Mesendoderm (in vitro differentiated cells): ENCODE measurements around the gene ASB1.

Experiments
- DNase-seq: peaks from one replicate; pipeline ENCODE4 v3.0.0; 2013
- H2AK5ac ChIP-seq: 2 replicates; pipeline ENCODE4 v1.6.1; 2013; ENCODE audit warnings: low read length, inconsistent platforms
- H2BK120ac ChIP-seq: 2 replicates; pipeline ENCODE4 v1.6.1; 2013; ENCODE audit warnings: low read depth, mild to moderate bottlenecking, low read length, moderate library complexity, mixed read lengths
- H2BK15ac ChIP-seq: replicated peaks from 2 replicates; pipeline ENCODE4 v1.6.1; 2013; ENCODE audit warnings: low read depth, mild to moderate bottlenecking, moderate library complexity
- H2BK5ac ChIP-seq: 2 replicates; pipeline ENCODE4 v1.6.1; 2013; ENCODE audit warnings: low read length, inconsistent platforms
- H3K18ac ChIP-seq: 2 replicates; pipeline ENCODE4 v1.6.1; 2013; ENCODE audit warnings: mild to moderate bottlenecking, low read length, mixed read lengths
- H3K23ac ChIP-seq: one replicate; pipeline ENCODE4 v1.6.1; 2013; ENCODE audit warnings: low read length
- H3K27ac ChIP-seq: 2 replicates; pipeline ENCODE4 v1.5.1; 2013; ENCODE audit warnings: low read depth, mild to moderate bottlenecking, inconsistent platforms, low read length, moderate library complexity
- H3K27me3 ChIP-seq: 2 replicates; pipeline ENCODE4 v1.6.1; 2013; ENCODE audit warnings: low read length, control low read depth, mild to moderate bottlenecking, inconsistent platforms; ENCODE audit not compliant: insufficient read depth, poor library complexity
- H3K36me3 ChIP-seq: 2 replicates; pipeline ENCODE4 v1.6.1; 2013; ENCODE audit warnings: low read length, inconsistent platforms; ENCODE audit not compliant: control insufficient read depth, insufficient read depth
- H3K4ac ChIP-seq: one replicate; pipeline ENCODE4 v1.6.1; 2013; ENCODE audit warnings: low read depth, mild to moderate bottlenecking, low read length, moderate library complexity
- H3K4me1 ChIP-seq: 2 replicates; pipeline ENCODE4 v1.6.1; 2013; ENCODE audit warnings: low read depth, low read length, inconsistent platforms; ENCODE audit not compliant: control insufficient read depth
- H3K4me2 ChIP-seq: 2 replicates; pipeline ENCODE4 v1.6.1; 2013; ENCODE audit warnings: low read length
- H3K4me3 ChIP-seq: 2 replicates; pipeline ENCODE4 v1.5.1; 2013; ENCODE audit warnings: mild to moderate bottlenecking, low read length
- H3K56ac ChIP-seq: one replicate; pipeline ENCODE4 v1.6.1; 2013; ENCODE audit warnings: low read length
- H3K79me1 ChIP-seq: 2 replicates; pipeline ENCODE4 v1.6.1; 2013; ENCODE audit warnings: low read length, inconsistent platforms
- H3K79me2 ChIP-seq: 2 replicates; pipeline ENCODE4 v1.6.1; 2013; ENCODE audit warnings: mild to moderate bottlenecking, low read length; ENCODE audit not compliant: control insufficient read depth, insufficient read depth
- H3K9ac ChIP-seq: 2 replicates; pipeline ENCODE4 v1.6.1; 2013; ENCODE audit warnings: low read length, inconsistent platforms
- H4K5ac ChIP-seq: one replicate; pipeline ENCODE4 v1.6.1; 2013; ENCODE audit warnings: low read length
- H4K8ac ChIP-seq: one replicate; pipeline ENCODE4 v1.6.1; 2013; ENCODE audit warnings: low read depth, mild to moderate bottlenecking, control low read depth, low read length, moderate library complexity
- WGBS: extraction: QIAGEN DNeasy Blood & Tissue Kit; methylation state at CpG from one replicate; pipeline ENCODE4 v1.1.7; 2013; ENCODE audit warnings: low lambda C conversion rate, missing lambda C conversion rate; ENCODE audit not compliant: insufficient coverage; ENCODE audit errors: extremely low coverage; 5-methylcytosine and 5-hydroxymethylcytosine counted together

ASB1 gene

DNA sequence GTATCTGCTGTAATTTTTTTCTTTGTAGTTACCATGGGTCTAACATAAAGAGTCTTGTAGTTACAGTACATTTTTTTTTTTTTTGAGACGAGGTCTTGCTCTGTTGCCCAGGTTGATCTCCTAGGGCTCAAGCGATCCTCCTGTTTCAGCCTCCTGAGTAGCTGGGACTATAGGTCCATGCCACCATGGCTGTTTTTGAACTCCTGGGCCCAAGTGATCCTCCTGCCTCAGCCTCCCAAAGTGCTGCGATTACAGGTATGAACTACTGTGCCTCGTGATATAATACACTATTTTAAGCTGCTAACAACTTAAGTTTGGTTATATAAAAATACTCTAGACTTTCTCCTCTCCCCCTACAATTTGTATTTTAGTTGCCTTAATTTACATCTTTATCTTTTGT lies 46.3 kb downstream of the ASB1 start:
- H3K18ac ChIP-seq: no peak overlapping the region
- H3K4me1 ChIP-seq: no peaks in the 10 kb centered on the region
- H3K23ac ChIP-seq: no peak overlapping the region
- H3K79me1 ChIP-seq: no peaks in the 10 kb centered on the region
- no peak overlapping the region for H2BK15ac ChIP-seq
- H3K4me2 ChIP-seq: no peak overlapping the region
- WGBS: no CpG with 5 or more reads among the region's 4 CpGs
- H4K8ac ChIP-seq: no peak overlapping the region
- no peak overlapping the region for H3K4me3 ChIP-seq
- no peak overlapping the region for H2BK5ac ChIP-seq
- H3K27me3 ChIP-seq: no peaks in the 10 kb centered on the region
- no peaks in the 10 kb centered on the region for H3K36me3 ChIP-seq
- H2AK5ac ChIP-seq: no peak overlapping the region
- H3K56ac ChIP-seq: no peak overlapping the region
- no peaks in the 10 kb centered on the region for H3K79me2 ChIP-seq
- H3K27ac ChIP-seq: no peak overlapping the region
- no peak overlapping the region for H2BK120ac ChIP-seq
- H3K4ac ChIP-seq: no peak overlapping the region
- no peak overlapping the region for H3K9ac ChIP-seq
- no peak for DNase-seq
- no peak overlapping the region for H4K5ac ChIP-seq

DNA sequence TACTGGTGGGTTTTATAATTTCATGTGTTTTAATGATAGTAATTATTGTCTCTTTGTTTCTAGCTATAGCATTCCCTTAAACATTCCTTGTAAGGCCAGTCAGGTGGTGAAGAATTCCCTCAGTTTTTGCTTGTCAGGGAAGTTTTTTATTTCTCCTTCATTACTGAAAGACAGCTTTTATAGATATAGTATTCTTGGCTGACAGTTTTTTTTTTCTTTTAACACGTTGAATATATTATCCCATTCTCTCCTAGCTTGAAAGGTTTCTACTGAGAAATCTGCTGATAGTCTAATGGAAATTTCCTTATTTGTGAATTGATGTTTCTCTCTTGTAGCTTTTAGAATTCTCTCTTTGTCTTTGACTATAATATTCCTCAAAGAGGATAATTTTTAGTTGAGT lies 46.8 kb downstream of the ASB1 start:
- no peak overlapping the region for H2BK15ac ChIP-seq
- H3K9ac ChIP-seq: no peak overlapping the region
- H3K79me2 ChIP-seq: no peaks in the 10 kb centered on the region
- WGBS: no CpG with 5 or more reads among the region's 1 CpG
- H3K36me3 ChIP-seq: no peaks in the 10 kb centered on the region
- no peak overlapping the region for H2BK120ac ChIP-seq
- no peak overlapping the region for H3K56ac ChIP-seq
- H3K23ac ChIP-seq: no peak overlapping the region
- no peak overlapping the region for H3K4me2 ChIP-seq
- no peaks in the 10 kb centered on the region for H3K79me1 ChIP-seq
- H3K27me3 ChIP-seq: no peaks in the 10 kb centered on the region
- H3K4me3 ChIP-seq: no peak overlapping the region
- no peak overlapping the region for H3K27ac ChIP-seq
- H3K4me1 ChIP-seq: no peaks in the 10 kb centered on the region
- no peak for DNase-seq
- H3K18ac ChIP-seq: no peak overlapping the region
- no peak overlapping the region for H4K5ac ChIP-seq
- no peak overlapping the region for H4K8ac ChIP-seq
- no peak overlapping the region for H2AK5ac ChIP-seq
- H3K4ac ChIP-seq: no peak overlapping the region
- no peak overlapping the region for H2BK5ac ChIP-seq

DNA sequence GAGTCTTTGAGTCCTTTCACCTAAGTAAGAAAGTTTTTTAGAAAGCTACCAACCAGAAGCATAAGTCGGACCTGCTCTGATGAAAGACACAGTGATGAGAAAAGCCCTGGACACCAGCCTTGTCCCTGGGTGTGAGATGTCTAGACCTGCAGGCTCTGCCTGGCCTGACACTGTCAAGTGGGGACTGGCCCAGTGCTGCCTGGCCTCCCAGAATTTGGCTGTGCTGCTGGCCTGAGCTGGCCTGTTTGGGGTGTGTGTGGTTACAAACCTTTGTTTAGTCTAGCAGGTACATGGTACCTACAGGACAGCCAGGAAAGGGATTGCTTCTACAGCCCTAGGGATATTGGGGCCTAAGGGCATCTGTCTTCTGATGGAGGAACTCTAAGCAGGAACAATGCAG lies 48.3 kb downstream of the ASB1 start:
- no peaks in the 10 kb centered on the region for H3K79me1 ChIP-seq
- H3K4me2 ChIP-seq: no peak overlapping the region
- H3K4me3 ChIP-seq: no peak overlapping the region
- no peak overlapping the region for H3K27ac ChIP-seq
- H3K4me1 ChIP-seq: no peaks in the 10 kb centered on the region
- no peak overlapping the region for H2BK15ac ChIP-seq
- H3K18ac ChIP-seq: no peak overlapping the region
- no peaks in the 10 kb centered on the region for H3K36me3 ChIP-seq
- H2BK120ac ChIP-seq: no peak overlapping the region
- H3K23ac ChIP-seq: no peak overlapping the region
- no peaks in the 10 kb centered on the region for H3K27me3 ChIP-seq
- no peak overlapping the region for H3K56ac ChIP-seq
- no peak overlapping the region for H3K9ac ChIP-seq
- H3K4ac ChIP-seq: no peak overlapping the region
- H4K8ac ChIP-seq: no peak overlapping the region
- H3K79me2 ChIP-seq: no peaks in the 10 kb centered on the region
- H4K5ac ChIP-seq: no peak overlapping the region
- DNase-seq: no peak
- H2BK5ac ChIP-seq: no peak overlapping the region
- no peak overlapping the region for H2AK5ac ChIP-seq
- WGBS: no CpG with 5 or more reads among the region's 1 CpG

DNA sequence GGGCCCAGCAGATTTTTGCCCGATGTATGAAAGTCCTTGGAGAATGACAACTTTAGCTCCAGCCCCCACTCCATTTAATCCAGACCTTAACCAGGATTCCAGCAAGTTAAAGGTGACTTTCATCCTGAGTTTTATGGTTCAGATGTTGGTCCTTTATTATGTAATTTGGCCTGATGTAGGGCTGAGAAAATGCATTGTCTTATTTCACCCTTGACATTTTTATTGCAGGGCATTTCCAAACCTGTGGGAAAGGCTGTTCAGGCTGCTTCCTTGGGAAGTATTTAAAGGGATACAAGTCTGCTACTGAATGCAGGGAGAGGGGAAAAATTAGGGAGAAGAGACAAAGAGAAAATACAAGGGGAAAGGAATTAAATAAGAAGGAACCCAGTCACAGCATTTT lies 48.8 kb downstream of the ASB1 start:
- no peaks in the 10 kb centered on the region for H3K4me1 ChIP-seq
- no peak overlapping the region for H3K4ac ChIP-seq
- H3K79me1 ChIP-seq: no peaks in the 10 kb centered on the region
- H4K5ac ChIP-seq: no peak overlapping the region
- H2AK5ac ChIP-seq: no peak overlapping the region
- no peak overlapping the region for H3K9ac ChIP-seq
- H3K27me3 ChIP-seq: no peaks in the 10 kb centered on the region
- no peak overlapping the region for H3K18ac ChIP-seq
- H2BK5ac ChIP-seq: no peak overlapping the region
- no peak overlapping the region for H2BK15ac ChIP-seq
- no peak overlapping the region for H4K8ac ChIP-seq
- no peak overlapping the region for H3K23ac ChIP-seq
- whole genome bisulfite sequencing: no CpG with 5 or more reads among the region's 1 CpG
- no peak for DNase-seq
- H3K27ac ChIP-seq: no peak overlapping the region
- H2BK120ac ChIP-seq: no peak overlapping the region
- H3K79me2 ChIP-seq: no peaks in the 10 kb centered on the region
- no peaks in the 10 kb centered on the region for H3K36me3 ChIP-seq
- H3K4me3 ChIP-seq: no peak overlapping the region
- H3K4me2 ChIP-seq: no peak overlapping the region
- no peak overlapping the region for H3K56ac ChIP-seq

DNA sequence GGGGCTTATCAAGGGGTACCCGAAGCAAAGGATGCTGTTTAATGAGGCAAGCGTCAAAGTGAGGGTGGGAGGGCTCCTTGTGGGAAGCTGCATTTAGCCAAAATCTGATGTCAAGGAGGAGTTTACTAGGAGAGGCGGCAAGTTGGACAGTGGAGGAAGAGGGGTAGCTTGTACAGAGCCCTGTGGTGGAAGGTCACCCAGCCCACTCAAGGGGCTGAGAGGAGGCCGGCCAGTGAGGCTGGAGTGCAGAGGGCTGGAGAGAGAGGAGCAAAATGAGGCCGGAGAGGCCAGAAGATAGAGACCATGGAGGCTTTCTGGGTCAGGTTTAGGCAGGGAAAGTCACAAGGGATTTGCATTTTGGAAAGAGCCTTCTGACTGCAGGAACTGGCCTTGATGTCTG lies 49.5 kb downstream of the ASB1 start:
- DNase-seq: no peak
- no peak overlapping the region for H3K4me2 ChIP-seq
- no peak overlapping the region for H3K4me3 ChIP-seq
- no peak overlapping the region for H3K27ac ChIP-seq
- no peak overlapping the region for H2BK5ac ChIP-seq
- no peaks in the 10 kb centered on the region for H3K27me3 ChIP-seq
- no CpG with 5 or more reads among the region's 5 CpGs for WGBS
- H3K56ac ChIP-seq: no peak overlapping the region
- H3K4me1 ChIP-seq: no peaks in the 10 kb centered on the region
- H3K4ac ChIP-seq: no peak overlapping the region
- H3K36me3 ChIP-seq: no peaks in the 10 kb centered on the region
- no peak overlapping the region for H3K18ac ChIP-seq
- no peak overlapping the region for H3K23ac ChIP-seq
- no peak overlapping the region for H4K5ac ChIP-seq
- H2BK120ac ChIP-seq: no peak overlapping the region
- no peak overlapping the region for H3K9ac ChIP-seq
- H3K79me2 ChIP-seq: no peaks in the 10 kb centered on the region
- H3K79me1 ChIP-seq: no peaks in the 10 kb centered on the region
- H2AK5ac ChIP-seq: no peak overlapping the region
- H2BK15ac ChIP-seq: no peak overlapping the region
- no peak overlapping the region for H4K8ac ChIP-seq

DNA sequence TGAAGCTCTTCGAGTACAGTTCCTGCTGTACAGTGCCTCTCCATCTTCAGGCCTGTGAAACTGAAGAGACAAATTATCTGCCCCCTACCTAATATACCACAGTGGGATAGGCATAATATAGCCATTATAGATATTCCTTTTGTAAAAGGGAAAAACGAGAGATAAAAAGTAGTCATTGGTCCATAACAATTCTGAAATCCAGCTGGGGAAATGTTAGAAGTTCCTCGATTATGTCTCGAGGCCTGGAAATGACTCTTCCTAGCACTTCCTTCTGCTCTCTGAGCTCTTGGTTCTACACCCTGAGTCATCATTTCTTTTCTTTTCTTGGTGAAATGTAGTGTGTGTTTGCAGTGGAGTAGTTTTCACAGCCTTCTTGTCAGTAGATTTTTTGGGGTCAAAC lies 51.5 kb downstream of the ASB1 start:
- Histone ChIP-seq H3K79me2 (no peaks in the 10 kb centered on the region), H3K18ac (no peak overlapping the region), H2BK120ac (no peak overlapping the region), H3K4ac (no peak overlapping the region), H3K4me3 (no peak overlapping the region), H2BK15ac (no peak overlapping the region), H4K5ac (no peak overlapping the region), H3K79me1 (no peaks in the 10 kb centered on the region), H3K27me3 (no peaks in the 10 kb centered on the region), H3K23ac (no peak overlapping the region), H3K4me1 (no peaks in the 10 kb centered on the region), H2AK5ac (no peak overlapping the region), H2BK5ac (no peak overlapping the region), H3K9ac (no peak overlapping the region), H3K27ac (no peak overlapping the region), H3K56ac (no peak overlapping the region), H4K8ac (no peak overlapping the region), H3K4me2 (no peak overlapping the region), H3K36me3 (no peaks in the 10 kb centered on the region)
- no peak for DNase-seq
- no CpG with 5 or more reads among the region's 4 CpGs for WGBS
